Smooth muscle cell (in vitro differentiated cells): ENCODE measurements around the gene TOX2. TPM values are rescaled to one million over a fixed set of nuclear protein-coding genes. Genes with fewer than 3 reads are reported as not detected.

Experiments
- DNase-seq: peaks from one replicate; lab custom pipeline; 2025; ENCODE audit not compliant: unreplicated experiment; lab: John Stamatoyannopoulos, UW
- H2AFZ ChIP-seq: fragments of 200-600 bp; sonication (generic); 2 replicates; pipeline ENCODE4 v1.6.0; 2016; ENCODE audit warnings: antibody characterized with exemption, low read depth, mild to moderate bottlenecking
- H3F3A ChIP-seq: fragments of 200-600 bp; sonication (generic); 2 replicates; pipeline ENCODE4 v1.6.0; 2017; ENCODE audit warnings: antibody characterized with exemption, low read depth
- H3K27ac ChIP-seq: fragments of 200-600 bp; sonication (generic); 2 replicates; pipeline ENCODE4 v1.5.1; 2016; ENCODE audit warnings: low read depth, mild to moderate bottlenecking
- H3K27me3 ChIP-seq: fragments of 200-600 bp; sonication (generic); 2 replicates; pipeline ENCODE4 v1.6.1; 2016; ENCODE audit warnings: low read depth, mild to moderate bottlenecking
- H3K36me3 ChIP-seq: fragments of 200-600 bp; sonication (generic); 2 replicates; pipeline ENCODE4 v1.5.1; 2016; ENCODE audit warnings: low read depth
- H3K4me1 ChIP-seq: fragments of 200-600 bp; sonication (generic); 2 replicates; pipeline ENCODE4 v1.5.1; 2016; ENCODE audit warnings: low read depth
- H3K4me2 ChIP-seq: fragments of 200-600 bp; sonication (generic); 2 replicates; pipeline ENCODE4 v1.6.0; 2016; ENCODE audit warnings: mild to moderate bottlenecking
- H3K4me3 ChIP-seq: fragments of 200-600 bp; sonication (generic); 2 replicates; pipeline ENCODE4 v1.5.1; 2016; ENCODE audit warnings: mild to moderate bottlenecking
- H3K79me2 ChIP-seq: fragments of 200-600 bp; sonication (generic); 2 replicates; pipeline ENCODE4 v1.6.0; 2016; ENCODE audit warnings: low read depth, mild to moderate bottlenecking
- H3K9ac ChIP-seq: fragments of 200-600 bp; sonication (generic); 2 replicates; pipeline ENCODE4 v1.6.0; 2016; ENCODE audit warnings: low read depth
- H3K9me3 ChIP-seq: fragments of 200-600 bp; sonication (generic); replicated peaks from 2 replicates; pipeline ENCODE4 v1.5.1; 2016; ENCODE audit warnings: low read depth
- H4K20me1 ChIP-seq: fragments of 200-600 bp; sonication (generic); 2 replicates; pipeline ENCODE4 v1.6.0; 2016; ENCODE audit warnings: low read depth
- CTCF ChIP-seq: fragments of 200-600 bp; sonication (generic); IDR thresholded peaks from 2 replicates; pipeline ENCODE4 v1.5.1; 2017; ENCODE audit warnings: borderline replicate concordance, mild to moderate bottlenecking, antibody characterized with exemption; ENCODE audit not compliant: insufficient read depth, poor library complexity, severe bottlenecking
- WGBS: methylation state at CpG from one replicate; pipeline ENCODE4 v1.1.7; 2016; ENCODE audit warnings: low lambda C conversion rate; 5-methylcytosine and 5-hydroxymethylcytosine counted together
- polyA plus RNA-seq: library from polyadenylated mRNA; unstranded; fragments of >200 nt; fragmentation: Nextera tagmentation; extraction: Ambion mirVana; gene quantifications from 2 replicates; pipeline ENCODE4 v1.2.1, GENCODE V29; 2016
- total RNA-seq: library from RNA; depleted of rRNA; stranded (reverse); fragments of >200 nt; gene quantifications from 2 replicates; pipeline ENCODE4 v1.2.3, GENCODE V29; 2014

TOX2 gene
- total and polyA plus RNA-seq, 2 experiments from 2014 or later: 1.1 to 3.8 TPM

- Histone ChIP-seq H3K9me3 (no peaks in the 10 kb centered on the region), H3K4me3 (no peak overlapping the region)
Observed at GRCh38 chr20:43999848-44000247, 85.2 kb downstream of the TOX2 start.

GRCh38 chr20:44001667-44002596, 87.3 kb downstream of the TOX2 start:
- H3K9me3 ChIP-seq: no peaks in the 10 kb centered on the region
- 85% methylated on average over 6 of the region's 6 CpGs for WGBS
- H4K20me1 ChIP-seq: no peaks in the 10 kb centered on the region
- no peak overlapping the region for H3K27ac ChIP-seq
- no peak overlapping the region for H3K9ac ChIP-seq
- H3K4me3 ChIP-seq: no peak overlapping the region
- H3K36me3 ChIP-seq: no peaks in the 10 kb centered on the region
- no peak for TF ChIP-seq CTCF
- peaks cover 13% of the 10 kb centered on the region for H3K27me3 ChIP-seq
- DNase-seq: no peak
- H3K79me2 ChIP-seq: no peaks in the 10 kb centered on the region
- H3K4me2 ChIP-seq: no peak overlapping the region
- no peaks in the 10 kb centered on the region for H3K4me1 ChIP-seq
- no peak overlapping the region for H2AFZ ChIP-seq
- H3F3A ChIP-seq: no peaks in the 10 kb centered on the region

More at GRCh38 chr20:43999848-44000247, 85.2 kb downstream of the TOX2 start:
- no peak for TF ChIP-seq CTCF
- Histone ChIP-seq H2AFZ (no peak overlapping the region), H3K4me2 (no peak overlapping the region), H3K27ac (no peak overlapping the region), H3K27me3 (peaks cover 8% of the 10 kb centered on the region), H4K20me1 (no peaks in the 10 kb centered on the region), H3K79me2 (no peaks in the 10 kb centered on the region), H3K9ac (no peak overlapping the region), H3K4me1 (no peaks in the 10 kb centered on the region), H3K36me3 (no peaks in the 10 kb centered on the region), H3F3A (no peaks in the 10 kb centered on the region)
- DNase-seq: no peak
- 88% methylated on average over 4 of the region's 4 CpGs for WGBS

GRCh38 chr20:44002861-44003260, 88.2 kb downstream of the TOX2 start:
- TF ChIP-seq CTCF: no peak
- Histone ChIP-seq H3K9ac (no peak overlapping the region), H3K27ac (no peak overlapping the region), H3K9me3 (no peaks in the 10 kb centered on the region), H3K4me2 (no peak overlapping the region), H2AFZ (no peak overlapping the region), H3K79me2 (no peaks in the 10 kb centered on the region), H3K4me3 (no peak overlapping the region), H3K4me1 (no peaks in the 10 kb centered on the region), H3F3A (no peaks in the 10 kb centered on the region), H3K36me3 (no peaks in the 10 kb centered on the region), H4K20me1 (no peaks in the 10 kb centered on the region), H3K27me3 (peaks cover 8% of the 10 kb centered on the region)
- no peak for DNase-seq
- WGBS: 78% methylated on average over 1 of the region's 1 CpG

- no peak for TF ChIP-seq CTCF
- no peak overlapping the region for H3K9ac ChIP-seq
- H3K79me2 ChIP-seq: no peaks in the 10 kb centered on the region
- no peak overlapping the region for H2AFZ ChIP-seq
- 91% methylated on average over 5 of the region's 5 CpGs for WGBS
- peaks cover 7% of the 10 kb centered on the region for H3K27me3 ChIP-seq
- H3K4me3 ChIP-seq: no peak overlapping the region
- H3K36me3 ChIP-seq: no peaks in the 10 kb centered on the region
- H3K9me3 ChIP-seq: no peaks in the 10 kb centered on the region
- H3K4me2 ChIP-seq: no peak overlapping the region
- no peaks in the 10 kb centered on the region for H4K20me1 ChIP-seq
- no peak overlapping the region for H3K27ac ChIP-seq
- no peaks in the 10 kb centered on the region for H3F3A ChIP-seq
- H3K4me1 ChIP-seq: no peaks in the 10 kb centered on the region
- no peak for DNase-seq
Observed at GRCh38 chr20:44003609-44004008, 89.0 kb downstream of the TOX2 start.
